SK-N-SH treated with all-trans-retinoic acid at 6 μM for 48 hours (cell line): ENCODE measurements around the gene PALLD.

Experiments
- ATAC-seq: fragments of 200-7000 bp; cut with Tn5 transposase; 3 replicates; pipeline ENCODE4 v1.9.1; 2020; ENCODE audit warnings: mild to moderate bottlenecking, moderate library complexity
- ARNTL ChIP-seq: fragments of 450-650 bp; formaldehyde crosslinking; IDR thresholded peaks from 2 replicates; pipeline ENCODE4 v1.5.0; 2020; ENCODE audit warnings: low read depth, mild to moderate bottlenecking, moderate library complexity, borderline replicate concordance
- BACH2 ChIP-seq: fragments of 250-450 bp; sonication (Bioruptor Pico); IDR thresholded peaks from 2 replicates; pipeline ENCODE4 v1.9.0; 2021; ENCODE audit warnings: mild to moderate bottlenecking, borderline replicate concordance
- CREB5 ChIP-seq: fragments of 250-450 bp; sonication (Bioruptor Pico); IDR thresholded peaks from 2 replicates; pipeline ENCODE4 v1.5.1; 2020; ENCODE audit warnings: low read depth, mild to moderate bottlenecking, moderate library complexity
- CSDC2 ChIP-seq: fragments of 250-450 bp; sonication (Bioruptor Pico); IDR thresholded peaks from 2 replicates; pipeline ENCODE4 v1.5.0; 2020; ENCODE audit warnings: mild to moderate bottlenecking, moderate library complexity
- CSRNP3 ChIP-seq: fragments of 250-450 bp; sonication (Bioruptor Pico); IDR thresholded peaks from 2 replicates; pipeline ENCODE4 v1.5.1; 2021; ENCODE audit warnings: mild to moderate bottlenecking, moderate library complexity
- ESRRG ChIP-seq: fragments of 250-450 bp; sonication (Bioruptor Pico); IDR thresholded peaks from 2 replicates; pipeline ENCODE4 v1.6.1; 2021; ENCODE audit warnings: mild to moderate bottlenecking
- GLIS3 ChIP-seq: fragments of 250-450 bp; sonication (Bioruptor Pico); IDR thresholded peaks from 2 replicates; pipeline ENCODE4 v1.5.0; 2020; ENCODE audit warnings: mild to moderate bottlenecking, moderate library complexity
- ISL1 ChIP-seq: fragments of 250-450 bp; sonication (Bioruptor Pico); IDR thresholded peaks from 2 replicates; pipeline ENCODE4 v2.1.2; 2022; ENCODE audit warnings: mild to moderate bottlenecking, moderate library complexity
- OSR1 ChIP-seq: fragments of 250-450 bp; sonication (Bioruptor Pico); IDR thresholded peaks from 2 replicates; pipeline ENCODE4 v1.8.0; 2022; ENCODE audit warnings: moderate library complexity, mild to moderate bottlenecking, inconsistent platforms
- PATZ1 ChIP-seq: fragments of 250-450 bp; sonication (Bioruptor Pico); IDR thresholded peaks from 2 replicates; pipeline ENCODE4 v1.8.0; 2020; ENCODE audit warnings: mild to moderate bottlenecking, moderate library complexity, borderline replicate concordance
- POU6F1 ChIP-seq: fragments of 250-450 bp; sonication (Bioruptor Pico); IDR thresholded peaks from 2 replicates; pipeline ENCODE4 v1.8.0; 2021; ENCODE audit warnings: low read depth, mild to moderate bottlenecking, moderate library complexity, borderline replicate concordance
- PPARA ChIP-seq: fragments of 250-450 bp; sonication (Bioruptor Pico); IDR thresholded peaks from 2 replicates; pipeline ENCODE4 v1.5.0; 2020; ENCODE audit warnings: mild to moderate bottlenecking, borderline replicate concordance
- SNAI2 ChIP-seq: fragments of 250-450 bp; sonication (Bioruptor Pico); IDR thresholded peaks from 2 replicates; pipeline ENCODE4 v1.5.0; 2020; ENCODE audit warnings: mild to moderate bottlenecking, moderate library complexity
- TCF4 ChIP-seq: fragments of 250-450 bp; sonication (Bioruptor Pico); IDR thresholded peaks from 2 replicates; pipeline ENCODE4 v1.8.0; 2021; ENCODE audit warnings: mild to moderate bottlenecking, moderate library complexity, borderline replicate concordance
- TOX ChIP-seq: fragments of 250-450 bp; sonication (Bioruptor Pico); IDR thresholded peaks from 2 replicates; pipeline ENCODE4 v1.8.0; 2021; ENCODE audit warnings: mild to moderate bottlenecking, moderate library complexity, borderline replicate concordance
- TSHZ2 ChIP-seq: fragments of 250-450 bp; sonication (Bioruptor Pico); IDR thresholded peaks from 2 replicates; pipeline ENCODE4 v1.5.0; 2020; ENCODE audit warnings: mild to moderate bottlenecking, moderate library complexity
- ZC3H10 ChIP-seq: fragments of 250-450 bp; sonication (Bioruptor Pico); IDR thresholded peaks from 2 replicates; pipeline ENCODE4 v1.5.1; 2021; ENCODE audit warnings: mild to moderate bottlenecking, moderate library complexity
- ZFP3 ChIP-seq: fragments of 250-450 bp; sonication (Bioruptor Pico); IDR thresholded peaks from 2 replicates; pipeline ENCODE4 v1.5.0; 2020; ENCODE audit warnings: mild to moderate bottlenecking, moderate library complexity
- ZFP30 ChIP-seq: fragments of 450-650 bp; formaldehyde crosslinking; IDR thresholded peaks from 2 replicates; pipeline ENCODE4 v1.5.0; 2022; ENCODE audit warnings: mild to moderate bottlenecking, moderate library complexity
- ZNF565 ChIP-seq: fragments of 450-650 bp; formaldehyde crosslinking; conservative IDR thresholded peaks from 2 replicates; pipeline ENCODE4 v1.5.0; 2020; ENCODE audit warnings: low read depth, mild to moderate bottlenecking, moderate library complexity
- ZNF70 ChIP-seq: fragments of 450-650 bp; formaldehyde crosslinking; IDR thresholded peaks from 2 replicates; pipeline ENCODE4 v1.5.0; 2020; ENCODE audit warnings: mild to moderate bottlenecking, moderate library complexity
- ZNF8 ChIP-seq: fragments of 450-650 bp; formaldehyde crosslinking; IDR thresholded peaks from 2 replicates; pipeline ENCODE4 v1.5.0; 2020; ENCODE audit warnings: mild to moderate bottlenecking, moderate library complexity

PALLD gene

GRCh38 chr4:168885400-168885799, 388.5 kb downstream of the PALLD start:
- TF ChIP-seq GLIS3 (no peak), CSDC2 (CRISPR knock-in tag) (no peak), ZNF565 (no peak), TOX (CRISPR knock-in tag) (no peak), CREB5 (CRISPR knock-in tag) (no peak), TCF4 (no peak), SNAI2 (CRISPR knock-in tag) (no peak), CSRNP3 (CRISPR knock-in tag) (no peak), POU6F1 (CRISPR knock-in tag) (no peak), PATZ1 (CRISPR knock-in tag) (no peak), ZNF70 (CRISPR knock-in tag) (no peak), ZC3H10 (CRISPR knock-in tag) (no peak), OSR1 (CRISPR knock-in tag) (no peak), ISL1 (no peak), ARNTL (CRISPR knock-in tag) (no peak), ZFP30 (CRISPR knock-in tag) (no peak), TSHZ2 (CRISPR knock-in tag) (no peak), ZNF8 (CRISPR knock-in tag) (no peak), PPARA (no peak), BACH2 (CRISPR knock-in tag) (no peak)
- TF ChIP-seq, all 23 proteins: peak for 0
- ATAC-seq: no peak

- peak; percentile 45; the same call in 2 of the 3 replicates for ATAC-seq
Measured at GRCh38 chr4:168886351-168886750, 389.5 kb downstream of the PALLD start.

More at GRCh38 chr4:168886351-168886750, 389.5 kb downstream of the PALLD start:
- TF ChIP-seq ESRRG: no peak
- TF ChIP-seq POU6F1 (CRISPR knock-in tag): no peak
- no peak for TF ChIP-seq ISL1
- TF ChIP-seq CREB5 (CRISPR knock-in tag): no peak
- TF ChIP-seq PPARA: no peak
- TF ChIP-seq TOX (CRISPR knock-in tag): no peak
- no peak for TF ChIP-seq TSHZ2 (CRISPR knock-in tag)
- no peak for TF ChIP-seq ZNF565
- no peak for TF ChIP-seq GLIS3
- TF ChIP-seq ZFP3 (CRISPR knock-in tag): no peak
